H1 (cell line): ENCODE results near the gene SMIM44. TPM values are rescaled to one million over a fixed set of nuclear protein-coding genes. Genes with fewer than 3 reads are reported as not detected.

ENCODE experiments used
- CTCF ChIA-PET: fragments of 300-600 bp; sonication (Branson Sonifier 250); formaldehyde crosslinking; loops from one replicate; lab custom pipeline; 2021; ENCODE audit not compliant: partially characterized antibody; lab: Charles Lee
- POLR2A ChIA-PET: fragments of 300-600 bp; sonication (Branson Sonifier 250); formaldehyde crosslinking; loops from one replicate; lab custom pipeline; 2021; ENCODE audit warnings: inconsistent platforms; ENCODE audit not compliant: partially characterized antibody; lab: Charles Lee
- DNase-seq, 2 experiments: peaks; one replicate each; pipeline versions ENCODE4 v3.0.0 to v3.0.0-alpha.2; 2010 to 2022; ENCODE audit warnings: low spot score in 2 of 2, low read depth in 1 of 2, mixed read lengths in 1 of 2
- FAIRE-seq: peaks from 2 replicates; lab custom pipeline; 2011; peaks lifted over from hg19 to GRCh38; lab: Jason Lieb, UNC
- H2AFZ ChIP-seq: 2 replicates; pipeline ENCODE4 v1.8.1; 2012; ENCODE audit warnings: low read length, inconsistent platforms
- H2AK5ac ChIP-seq: 2 replicates; pipeline ENCODE4 v1.6.1; 2013; ENCODE audit warnings: low read depth, low read length
- H2BK120ac ChIP-seq: replicated peaks from 2 replicates; pipeline ENCODE3; 2013; ENCODE audit warnings: low read depth, low read length, inconsistent platforms
- H2BK12ac ChIP-seq: 2 replicates; pipeline ENCODE4 v1.6.1; 2013; ENCODE audit warnings: low read depth, low read length
- H2BK15ac ChIP-seq: 2 replicates; pipeline ENCODE4 v1.6.1; 2013; ENCODE audit warnings: low read length
- H2BK20ac ChIP-seq: 2 replicates; pipeline ENCODE4 v1.6.1; 2013; ENCODE audit warnings: low read length
- H2BK5ac ChIP-seq: 2 replicates; pipeline ENCODE4 v1.6.1; 2013; ENCODE audit warnings: low read depth, low read length
- H3K14ac ChIP-seq: 2 replicates; pipeline ENCODE4 v1.6.1; 2013; ENCODE audit warnings: inconsistent platforms; ENCODE audit not compliant: insufficient read length
- H3K18ac ChIP-seq: 2 replicates; pipeline ENCODE4 v1.6.1; 2013; ENCODE audit warnings: low read length; ENCODE audit errors: extremely low read depth
- H3K23ac ChIP-seq: 2 replicates; pipeline ENCODE4 v1.6.1; 2013; ENCODE audit warnings: inconsistent platforms; ENCODE audit not compliant: insufficient read length
- H3K23me2 ChIP-seq: 2 replicates; pipeline ENCODE4 v1.6.1; 2013; ENCODE audit warnings: low read depth, low read length
- H3K27ac ChIP-seq: 2 replicates; pipeline ENCODE4 v1.6.1; 2011; ENCODE audit warnings: low read depth, low read length, inconsistent platforms
- H3K27me3 ChIP-seq, 4 experiments: replicated peaks in 1 of 4; 1 replicate in 1 of 4; 2 replicates in 3 of 4; pipeline versions ENCODE4 v1.6.1 to v1.8.1; 2011 to 2013; ENCODE audit warnings: low read length in 3 of 4, mild to moderate bottlenecking in 3 of 4, inconsistent platforms in 2 of 4, mixed read lengths in 2 of 4, moderate library complexity in 1 of 4; ENCODE audit not compliant: control insufficient read depth in 3 of 4, insufficient read depth in 3 of 4; ENCODE audit errors: extremely low read depth in 1 of 4
- H3K36me3 ChIP-seq, 4 experiments: 2 replicates each; pipeline versions ENCODE4 v1.6.1 to v1.8.1; 2011 to 2013; ENCODE audit warnings: mild to moderate bottlenecking in 4 of 4, low read length in 3 of 4, moderate library complexity in 2 of 4, control low read depth in 1 of 4, inconsistent platforms in 1 of 4; ENCODE audit not compliant: insufficient read depth in 4 of 4, control insufficient read depth in 2 of 4
- H3K4ac ChIP-seq: replicated peaks from 2 replicates; pipeline ENCODE3; 2013; ENCODE audit warnings: low read length, low read depth, mixed read lengths, inconsistent platforms; ENCODE audit not compliant: insufficient read length
- H3K4me1 ChIP-seq, 4 experiments: replicated peaks in 1 of 4; 1 replicate in 1 of 4; 2 replicates in 3 of 4; pipeline versions ENCODE4 v1.6.1 to v1.8.1; 2011 to 2013; ENCODE audit warnings: low read length in 3 of 4, inconsistent platforms in 2 of 4, mixed read lengths in 1 of 4; ENCODE audit not compliant: insufficient read depth in 4 of 4, control insufficient read depth in 3 of 4
- H3K4me2 ChIP-seq, 2 experiments: 2 replicates each; pipeline versions ENCODE4 v1.6.1 to v1.8.1; 2011 to 2013; ENCODE audit warnings: low read depth in 2 of 2, low read length in 2 of 2, control low read depth in 1 of 2, inconsistent platforms in 1 of 2, mild to moderate bottlenecking in 1 of 2; ENCODE audit not compliant: insufficient read depth in 1 of 2
- H3K4me3 ChIP-seq, 4 experiments: fragments of 200-600, 300-600 bp in 1 of 4; sonication (generic), shearing (Covaris generic), sonication (Bioruptor Twin) in 1 of 4; 2 replicates each; pipeline versions ENCODE4 v1.5.1 to v1.8.1; 2011 to 2016; ENCODE audit warnings: low read length in 4 of 4, low read depth in 3 of 4, control low read depth in 2 of 4, inconsistent platforms in 2 of 4, mild to moderate bottlenecking in 2 of 4, mixed read lengths in 1 of 4, moderate library complexity in 1 of 4; ENCODE audit not compliant: insufficient read depth in 2 of 4; ENCODE audit errors: extremely low read depth in 1 of 4
- H3K56ac ChIP-seq: replicated peaks from 2 replicates; pipeline ENCODE3; 2013; ENCODE audit warnings: low read depth, mild to moderate bottlenecking, mixed read lengths, low read length, inconsistent platforms; ENCODE audit not compliant: insufficient read length
- H3K79me1 ChIP-seq: 2 replicates; pipeline ENCODE4 v1.6.1; 2013; ENCODE audit warnings: low read depth, low read length, control low read depth
- H3K79me2 ChIP-seq, 2 experiments: 2 replicates each; pipeline versions ENCODE4 v1.6.1 to v1.8.1; 2012 to 2013; ENCODE audit warnings: low read length in 2 of 2, mild to moderate bottlenecking in 2 of 2, inconsistent platforms in 1 of 2; ENCODE audit not compliant: insufficient read depth in 2 of 2, control insufficient read depth in 1 of 2
- H3K9ac ChIP-seq, 4 experiments: replicated peaks in 1 of 4; 1 replicate in 1 of 4; 2 replicates in 3 of 4; pipeline versions ENCODE4 v1.6.1 to v1.8.1; 2011 to 2013; ENCODE audit warnings: low read depth in 3 of 4, low read length in 3 of 4, control low read depth in 2 of 4, mild to moderate bottlenecking in 2 of 4, moderate library complexity in 2 of 4, inconsistent platforms in 1 of 4; ENCODE audit errors: extremely low read depth in 1 of 4
- H3K9me3 ChIP-seq, 2 experiments: 2 replicates each; pipeline versions ENCODE4 v1.6.1 to v1.8.1; 2012 to 2013; ENCODE audit warnings: mild to moderate bottlenecking in 2 of 2, moderate library complexity in 2 of 2, control low read depth in 1 of 2, inconsistent platforms in 1 of 2, low read depth in 1 of 2, low read length in 1 of 2, mixed read lengths in 1 of 2; ENCODE audit not compliant: insufficient read depth in 2 of 2
- H4K20me1 ChIP-seq, 2 experiments: replicated peaks in 1 of 2; 2 replicates each; pipeline versions ENCODE3 to v1.8.1; 2011 to 2013; ENCODE audit warnings: inconsistent platforms in 2 of 2, low read length in 2 of 2, mild to moderate bottlenecking in 1 of 2; ENCODE audit not compliant: insufficient read depth in 2 of 2, control insufficient read depth in 1 of 2
- H4K5ac ChIP-seq: 2 replicates; pipeline ENCODE4 v1.6.1; 2013; ENCODE audit warnings: low read length, low read depth, mixed read lengths, inconsistent platforms; ENCODE audit not compliant: insufficient read length
- H4K8ac ChIP-seq: 2 replicates; pipeline ENCODE4 v1.8.0; 2013; ENCODE audit warnings: mild to moderate bottlenecking, moderate library complexity, low read length, inconsistent platforms; ENCODE audit not compliant: insufficient read depth; ENCODE audit errors: extremely low read depth
- H4K91ac ChIP-seq: replicated peaks from 2 replicates; pipeline ENCODE3; 2013; ENCODE audit warnings: low read length, mixed read lengths, inconsistent platforms; ENCODE audit not compliant: insufficient read length
- BACH1 ChIP-seq: IDR thresholded peaks from 2 replicates; pipeline ENCODE4 v1.6.1; 2012; ENCODE audit warnings: low read length, improper control_type of control experiment
- CREB1 ChIP-seq: IDR thresholded peaks from 2 replicates; pipeline ENCODE4 v1.6.1; 2012; ENCODE audit warnings: inconsistent platforms
- CTBP2 ChIP-seq: IDR thresholded peaks from 2 replicates; pipeline ENCODE4 v1.7.0; 2011; ENCODE audit warnings: borderline replicate concordance, mild to moderate bottlenecking, moderate library complexity, mixed read lengths, low read length; ENCODE audit not compliant: insufficient read depth, insufficient read length
- FOSL1 ChIP-seq: IDR thresholded peaks from 2 replicates; pipeline ENCODE4 v1.6.1; 2011; ENCODE audit warnings: mild to moderate bottlenecking, low read depth, low read length, moderate library complexity; ENCODE audit not compliant: insufficient read depth
- KDM4A ChIP-seq: IDR thresholded peaks from one replicate; pipeline ENCODE4 v1.7.1; 2012; ENCODE audit warnings: low read depth, mild to moderate bottlenecking, moderate library complexity, low read length, inconsistent platforms; ENCODE audit not compliant: severe bottlenecking
- NANOG ChIP-seq: IDR thresholded peaks from 2 replicates; pipeline ENCODE4 v1.6.1; 2011; ENCODE audit warnings: low read length, low read depth, mild to moderate bottlenecking, inconsistent platforms; ENCODE audit not compliant: insufficient read depth, poor library complexity, severe bottlenecking
- NRF1 ChIP-seq: IDR thresholded peaks from 2 replicates; pipeline ENCODE4 v1.6.1; 2011; ENCODE audit warnings: mild to moderate bottlenecking, low read depth, low read length, improper control_type of control experiment
- PHF8 ChIP-seq: fragments of 200-600 bp; sonication (generic); conservative IDR thresholded peaks from 2 replicates; pipeline ENCODE4 v1.7.1; 2012; ENCODE audit warnings: low read depth, mild to moderate bottlenecking, inconsistent platforms, low read length, moderate library complexity
- RFX5 ChIP-seq: IDR thresholded peaks from 2 replicates; pipeline ENCODE4 v1.6.1; 2011; ENCODE audit warnings: low read depth, low read length, improper control_type of control experiment, borderline replicate concordance
- SP1 ChIP-seq: IDR thresholded peaks from 2 replicates; pipeline ENCODE4 v1.6.1; 2011; ENCODE audit warnings: low read depth, low read length
- SRF ChIP-seq: IDR thresholded peaks from 2 replicates; pipeline ENCODE4 v1.6.1; 2011; ENCODE audit warnings: mild to moderate bottlenecking, low read depth, low read length, moderate library complexity
- TAF7 ChIP-seq: optimal IDR thresholded peaks from 2 replicates; pipeline ENCODE3; 2011; ENCODE audit warnings: low read depth, mild to moderate bottlenecking, inconsistent platforms, low read length, moderate library complexity, borderline replicate concordance
- TCF12 ChIP-seq: IDR thresholded peaks from 2 replicates; pipeline ENCODE4 v1.6.1; 2011; ENCODE audit warnings: low read depth, mild to moderate bottlenecking, low read length
- TEAD4 ChIP-seq: IDR thresholded peaks from 2 replicates; pipeline ENCODE4 v1.6.1; 2012; ENCODE audit warnings: low read depth, low read length, inconsistent platforms, mixed read lengths
- ZNF274 ChIP-seq: IDR thresholded peaks from 2 replicates; pipeline ENCODE4 v1.7.0; 2012; ENCODE audit warnings: low read length, borderline replicate concordance; ENCODE audit errors: extremely low read depth
- WGBS, 2 experiments: shearing (Covaris generic) in 1 of 2; methylation state at CpG; one replicate each; pipeline versions ENCODE4 v1.1.6 to v1.1.7; 2013 to 2015; ENCODE audit warnings: low lambda C conversion rate in 2 of 2, mixed read lengths in 2 of 2, inconsistent platforms in 1 of 2, low coverage in 1 of 2, missing lambda C conversion rate in 1 of 2; ENCODE audit not compliant: insufficient replicate concordance in 2 of 2, insufficient coverage in 1 of 2, insufficient read length in 1 of 2; ENCODE audit errors: extremely low coverage in 1 of 2, missing lambda C conversion rate in 1 of 2; 5-methylcytosine and 5-hydroxymethylcytosine counted together
- polyA plus RNA-seq, 7 experiments: library from polyadenylated mRNA; depleted of rRNA in 3 of 7; stranded (reverse) in 5 of 7; unstranded in 2 of 7; fragments of >200 nt in 5 of 7; fragments of 200-250 nt in 2 of 7; gene quantifications; 1 replicate in 5 of 7; 2 replicates in 1 of 7; 4 replicates in 1 of 7; pipeline versions ENCODE4 v1.2.1 to v1.2.3, GENCODE V29; 2011 to 2013; ENCODE audit warnings: missing spikeins in 2 of 7, mixed read lengths in 2 of 7
- total RNA-seq: library from RNA; stranded (reverse); fragmentation: NEBNext Ultra II Directional; extraction: Animal tissue kit (Norgen Biotek cat#: 25700); gene quantifications from 2 replicates; pipeline ENCODE4 v1.2.1, GENCODE V29; 2021

The SMIM44 gene
- total and polyA plus RNA-seq, 2 of the 8 experiments (the other 6 are each of a cell fraction or from before 2014, with no cell fraction given): not detected

DNA sequence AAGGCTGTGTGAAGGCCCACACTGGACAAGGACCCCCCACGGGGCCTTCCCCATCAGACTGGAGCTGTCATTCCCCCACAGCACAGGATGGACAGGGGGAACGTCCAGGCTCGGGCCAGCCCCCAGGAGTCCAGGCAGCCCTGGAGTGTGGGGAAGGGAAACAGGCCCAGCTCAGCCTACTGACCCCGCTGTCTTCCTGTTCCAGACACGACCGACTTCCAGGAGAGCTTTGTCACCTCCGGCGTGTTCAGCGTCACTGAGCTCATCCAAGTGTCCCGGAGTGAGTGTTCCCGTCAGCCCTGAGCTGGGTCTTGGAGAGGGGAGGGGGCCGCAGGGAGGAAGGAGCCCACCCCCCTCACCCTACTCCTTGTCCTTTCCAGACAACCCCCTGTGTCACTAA, 49.9 kb downstream of the SMIM44 start:
- no peak overlapping the region for H4K5ac ChIP-seq
- H3K4ac ChIP-seq: no peak overlapping the region
- no peaks in the 10 kb centered on the region for H3K79me2 ChIP-seq
- H3K9ac ChIP-seq: no peak overlapping the region
- WGBS, 2 experiments: 79% methylated on average over 12 of the region's 12 CpGs; no CpG with 5 or more reads in 1 of the 2 experiments
- H2BK15ac ChIP-seq: no peak overlapping the region
- H2AK5ac ChIP-seq: no peak overlapping the region
- H3K4me2 ChIP-seq: no peak overlapping the region
- H3K4me3 ChIP-seq: no peak overlapping the region
- ChIA-PET POLR2A (interaction anchor here (1.0 kb wide), 1 partner anchor 87 kb away, joined by 4 read pairs; no protein-coding TSS in a partner anchor), CTCF (interaction anchor here (0.8 to 6.9 kb wide), 5 partner anchors 25 to 108 kb away, joined by 3 to 77 read pairs (median 4); no protein-coding TSS in a partner anchor)
- peaks cover 0 to 3% (median 1%) of the 10 kb centered on the region in 4 experiments; a peak in 3 of 7 replicates for H3K27me3 ChIP-seq
- no peak overlapping the region for H4K8ac ChIP-seq
- no peak overlapping the region for H3K56ac ChIP-seq
- peaks cover 0 to 6% (median 4%) of the 10 kb centered on the region in 4 experiments; a peak in 4 of 7 replicates for H3K4me1 ChIP-seq
- DNase-seq: no peak
- no peak overlapping the region for H2AFZ ChIP-seq
- no peak overlapping the region for H2BK120ac ChIP-seq
- peaks cover 4% of the 10 kb centered on the region for H3K23me2 ChIP-seq
- H4K91ac ChIP-seq: no peak overlapping the region
- H2BK20ac ChIP-seq: no peak overlapping the region
- H3K9me3 ChIP-seq: no peaks in the 10 kb centered on the region
- H2BK12ac ChIP-seq: no peak overlapping the region
- no peaks in the 10 kb centered on the region for H3K36me3 ChIP-seq
- no peak overlapping the region for H3K18ac ChIP-seq
- H2BK5ac ChIP-seq: no peak overlapping the region
- H3K79me1 ChIP-seq: no peaks in the 10 kb centered on the region
- FAIRE-seq: no peak
- H3K14ac ChIP-seq: no peak overlapping the region
- no peak overlapping the region for H3K27ac ChIP-seq
- H3K23ac ChIP-seq: no peak overlapping the region
- H4K20me1 ChIP-seq: no peaks in the 10 kb centered on the region
- TF ChIP-seq SRF (no peak), KDM4A (no peak), BACH1 (no peak), FOSL1 (no peak), CTBP2 (no peak), TEAD4 (no peak), TAF7 (no peak), NANOG (no peak), TCF12 (no peak), ZNF274 (no peak), CREB1 (no peak), NRF1 (no peak), SP1 (no peak), RFX5 (no peak), PHF8 (no peak)
